Subcutaneous adipose tissue (tissue), 4 donors: ENCODE measurements around the gene ARHGAP28. TPM values are rescaled to one million over a fixed set of nuclear protein-coding genes. Genes with fewer than 3 reads are reported as not detected.

ENCODE experiments used
- total RNA-seq, 4 donors: library from RNA; depleted of rRNA; stranded (reverse); fragments of >200 nt; gene quantifications; one replicate each; pipeline ENCODE4 v1.1.0, GENCODE V29; 2016
- TF ChIP-seq, protein P1 (sequence below): fragments of 450-650 bp; IDR thresholded peaks from one replicate; pipeline ENCODE4 v1.5.1; 2016; ENCODE audit warnings: low read depth, mild to moderate bottlenecking, control low read depth, antibody characterized with exemption, moderate library complexity

ARHGAP28 gene
- total RNA-seq, 4 donors from 2014 or later: 8.0 to 15.3 (median 9.3) TPM

- TF ChIP-seq, protein P1, sequence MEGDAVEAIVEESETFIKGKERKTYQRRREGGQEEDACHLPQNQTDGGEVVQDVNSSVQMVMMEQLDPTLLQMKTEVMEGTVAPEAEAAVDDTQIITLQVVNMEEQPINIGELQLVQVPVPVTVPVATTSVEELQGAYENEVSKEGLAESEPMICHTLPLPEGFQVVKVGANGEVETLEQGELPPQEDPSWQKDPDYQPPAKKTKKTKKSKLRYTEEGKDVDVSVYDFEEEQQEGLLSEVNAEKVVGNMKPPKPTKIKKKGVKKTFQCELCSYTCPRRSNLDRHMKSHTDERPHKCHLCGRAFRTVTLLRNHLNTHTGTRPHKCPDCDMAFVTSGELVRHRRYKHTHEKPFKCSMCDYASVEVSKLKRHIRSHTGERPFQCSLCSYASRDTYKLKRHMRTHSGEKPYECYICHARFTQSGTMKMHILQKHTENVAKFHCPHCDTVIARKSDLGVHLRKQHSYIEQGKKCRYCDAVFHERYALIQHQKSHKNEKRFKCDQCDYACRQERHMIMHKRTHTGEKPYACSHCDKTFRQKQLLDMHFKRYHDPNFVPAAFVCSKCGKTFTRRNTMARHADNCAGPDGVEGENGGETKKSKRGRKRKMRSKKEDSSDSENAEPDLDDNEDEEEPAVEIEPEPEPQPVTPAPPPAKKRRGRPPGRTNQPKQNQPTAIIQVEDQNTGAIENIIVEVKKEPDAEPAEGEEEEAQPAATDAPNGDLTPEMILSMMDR: no peak
These were observed 85.4 kb downstream of the ARHGAP28 start for GRCh38 chr18:6814882-6815425.

GRCh38 chr18:6816154-6816553 is 86.6 kb downstream of the ARHGAP28 start:
- TF ChIP-seq, protein P1: no peak

GRCh38 chr18:6819332-6819731 is 89.8 kb downstream of the ARHGAP28 start:
- TF ChIP-seq, protein P1: no peak

DNA sequence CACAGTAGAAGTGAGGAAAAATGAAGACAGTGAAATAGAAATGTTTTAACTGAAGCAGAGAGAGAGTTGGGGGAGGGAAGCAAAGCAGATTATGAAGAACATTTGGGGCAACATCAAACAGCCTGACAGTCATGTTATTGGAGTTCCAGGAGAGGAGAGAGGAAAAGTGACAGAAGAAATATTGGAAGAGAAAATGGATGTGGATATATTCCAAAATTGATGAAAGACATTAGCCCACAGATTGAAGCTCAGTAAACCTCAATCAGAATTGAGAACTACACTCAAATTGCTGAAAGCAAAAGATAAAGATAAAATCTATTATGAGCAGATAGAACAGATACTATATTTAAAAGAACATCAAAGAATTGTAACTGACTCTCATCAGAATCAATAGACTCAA is 90.8 kb downstream of the ARHGAP28 start:
- TF ChIP-seq, protein P1: no peak

GRCh38 chr18:6821356-6821755 is 91.8 kb downstream of the ARHGAP28 start:
- TF ChIP-seq, protein P1: no peak

DNA sequence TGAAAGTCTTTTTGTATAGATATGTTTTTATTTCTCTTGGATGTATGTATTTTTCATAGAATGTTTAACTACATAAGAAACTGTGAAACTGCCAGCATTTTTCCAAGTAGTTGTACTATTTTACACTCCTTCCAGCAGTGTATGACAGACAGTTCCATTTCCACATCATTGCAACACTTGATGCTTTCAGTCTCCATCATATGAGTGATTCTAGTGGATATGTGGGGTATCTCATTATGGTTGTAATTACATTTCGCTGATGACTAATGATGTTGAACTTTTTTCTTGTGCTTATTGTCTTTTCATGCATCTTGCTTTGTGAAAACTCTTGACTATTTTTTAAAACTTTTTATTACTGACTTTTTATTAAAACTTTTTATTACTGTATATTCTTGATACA is 101.4 kb downstream of the ARHGAP28 start:
- TF ChIP-seq, protein P1: no peak

GRCh38 chr18:6835345-6835744 is 105.8 kb downstream of the ARHGAP28 start:
- TF ChIP-seq, protein P1: no peak
